Activated naive CD4-positive, alpha-beta T cell treated with anti-CD3 and anti-CD28 coated beads for 36 hours (primary cell): ENCODE results near the gene RAB23. TPM values are rescaled to one million over a fixed set of nuclear protein-coding genes. Genes with fewer than 3 reads are reported as not detected.

Source experiments
- CTCF ChIA-PET: fragments of 350-600 bp; sonication (Branson Sonifier 250); formaldehyde crosslinking; loops from one replicate; lab custom pipeline; 2021; ENCODE audit warnings: antibody characterized with exemption; lab: Charles Lee
- DNase-seq: peaks from one replicate; pipeline ENCODE4 v3.0.0-alpha.2; 2020
- H3K27ac Mint-ChIP-seq: one replicate; pipeline ENCODE4 v1.8.0; 2021; ENCODE audit warnings: mild to moderate bottlenecking, mixed read lengths
- H3K27me3 Mint-ChIP-seq: one replicate; pipeline ENCODE4 v1.8.0; 2021; ENCODE audit warnings: low read depth, mixed read lengths
- H3K36me3 Mint-ChIP-seq: one replicate; pipeline ENCODE4 v1.8.0; 2021; ENCODE audit warnings: low read depth, mixed read lengths
- H3K4me1 Mint-ChIP-seq: one replicate; pipeline ENCODE4 v1.8.0; 2021; ENCODE audit warnings: low read depth, mixed read lengths
- H3K4me3 Mint-ChIP-seq: one replicate; pipeline ENCODE4 v1.8.0; 2021; ENCODE audit warnings: mild to moderate bottlenecking, moderate library complexity, mixed read lengths
- H3K9me3 Mint-ChIP-seq: one replicate; pipeline ENCODE4 v1.8.0; 2021; ENCODE audit warnings: mixed read lengths
- intact Hi-C: fragments of 100-400 bp; cut with micrococcal nuclease; formaldehyde crosslinking; loops from one replicate; pipeline ENCODE4 v1.15.1; 2023
- total RNA-seq, 2 experiments: library from RNA; stranded (reverse); gene quantifications; one replicate each; pipeline ENCODE4 v1.2.3, GENCODE V29; 2021

RAB23 gene
- total RNA-seq, 2 experiments from 2014 or later, result 1.1 to 1.7 TPM

GRCh38 chr6:57173056-57173885, 48.8 kb downstream of the RAB23 start:
- Mint-ChIP-seq H3K27ac (peak overlapping the region; percentile 85), H3K4me1 (peaks cover 32% of the 10 kb centered on the region), H3K9me3 (no peaks in the 10 kb centered on the region), H3K36me3 (peaks cover 2% of the 10 kb centered on the region), H3K27me3 (no peaks in the 10 kb centered on the region), H3K4me3 (peak overlapping the region; percentile 92)
- intact Hi-C loops, result loop anchor here (1.0 to 5.0 kb wide), 3 partner anchors 218 to 630 kb away; partner anchors contain the start of gene BEND6
- DNase-seq, result peak; percentile 51
- CTCF ChIA-PET, result interaction anchor here (0.8 kb wide), 1 partner anchor 148 kb away, joined by 3 read pairs; no protein-coding TSS in a partner anchor

DNA sequence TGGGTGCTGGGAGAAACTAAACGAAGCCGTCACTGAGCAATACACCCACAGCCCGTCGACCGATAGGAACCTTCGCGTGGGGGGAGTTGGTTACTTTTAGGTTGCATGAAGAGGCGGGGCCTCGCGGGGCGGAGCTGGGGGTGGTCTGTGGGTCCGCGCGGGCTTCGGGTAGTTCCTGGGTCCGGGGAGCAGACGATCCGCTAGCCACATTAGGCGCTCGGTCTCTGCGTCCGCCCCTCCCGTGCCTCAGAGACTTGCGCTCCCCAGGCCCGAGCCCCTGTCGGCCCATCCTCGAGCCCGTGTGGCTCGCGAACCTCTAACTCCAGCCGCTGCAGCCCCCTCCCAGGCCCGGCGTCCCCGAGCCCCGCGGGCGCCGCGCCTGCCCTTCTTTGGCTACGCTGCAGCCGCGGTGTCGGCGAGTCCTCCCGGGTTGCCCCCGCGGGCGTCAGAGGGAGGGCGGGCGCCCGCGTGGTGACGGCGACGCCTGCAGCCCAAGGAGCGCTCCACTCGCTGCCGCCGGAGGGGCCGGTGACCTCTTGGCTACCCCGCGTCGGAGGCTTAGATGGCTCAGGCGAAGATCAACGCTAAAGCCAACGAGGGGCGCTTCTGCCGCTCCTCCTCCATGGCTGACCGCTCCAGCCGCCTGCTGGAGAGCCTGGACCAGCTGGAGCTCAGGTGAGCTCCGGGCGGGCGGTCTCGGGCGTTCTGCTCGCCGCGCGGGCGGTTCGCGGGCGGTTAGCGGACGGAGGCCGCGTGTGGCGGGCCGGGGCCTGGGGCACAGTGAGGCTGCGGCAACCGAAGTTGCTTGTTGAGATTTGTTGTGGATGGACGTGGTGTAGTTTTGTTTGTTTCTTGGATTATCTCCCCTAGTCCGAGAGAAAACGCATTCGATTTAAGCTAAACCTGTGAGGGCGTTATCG, 49.7 kb downstream of the RAB23 start, which contains the start of gene BAG2:
Gene BAG2, plus strand, starts transcription at position 191 of the 920 bp plus-strand sequence. Its CDS starts 372 bp downstream, at position 563.
- intact Hi-C loops, result loop anchor here (1.0 to 5.0 kb wide), 8 partner anchors 50 to 630 kb away; partner anchors contain the start of genes BEND6, KIAA1586, PRIM2 and RAB23
- Mint-ChIP-seq H3K27ac (peak within 1 kb of the TSS; percentile 85), H3K36me3 (peaks cover 4% of the 10 kb centered on the region), H3K27me3 (no peaks in the 10 kb centered on the region), H3K4me3 (peak within 1 kb of the TSS; percentile 92), H3K9me3 (no peaks in the 10 kb centered on the region), H3K4me1 (peaks cover 31% of the 10 kb centered on the region)
- CTCF ChIA-PET, result interaction anchor here (0.8 kb wide), 1 partner anchor 149 kb away, joined by 3 read pairs; no protein-coding TSS in a partner anchor
- peak; percentile 88 for DNase-seq

DNA sequence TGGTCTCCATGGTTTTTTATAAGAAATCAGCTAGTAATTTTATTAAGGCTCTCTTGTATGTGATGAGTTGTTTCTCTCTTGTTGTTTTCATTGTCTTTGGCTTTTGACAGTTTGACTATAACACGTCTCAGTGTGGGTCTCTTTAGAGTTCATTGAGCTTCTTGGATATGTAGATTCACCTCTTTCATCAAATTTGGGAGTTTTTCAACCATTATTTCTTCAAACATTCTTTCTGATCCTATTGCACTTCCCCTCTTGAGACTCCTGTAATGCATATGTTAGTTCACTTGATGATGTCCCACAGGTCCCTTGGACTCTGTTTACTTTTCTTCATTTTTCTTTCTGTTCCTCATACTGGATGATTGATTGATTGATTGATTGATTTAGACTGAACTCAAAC, 57.0 kb downstream of the RAB23 start:
- intact Hi-C loops, result no loop called here
- H3K36me3 Mint-ChIP-seq, result peaks cover 46% of the 10 kb centered on the region
- no peaks in the 10 kb centered on the region for H3K4me1 Mint-ChIP-seq
- H3K9me3 Mint-ChIP-seq, result peaks cover 10% of the 10 kb centered on the region
- H3K4me3 Mint-ChIP-seq, result no peak overlapping the region
- DNase-seq, result no peak
- CTCF ChIA-PET, result no interaction called here
- no peaks in the 10 kb centered on the region for H3K27me3 Mint-ChIP-seq
- no peak overlapping the region for H3K27ac Mint-ChIP-seq

GRCh38 chr6:57163956-57164355, 58.2 kb downstream of the RAB23 start:
- intact Hi-C loops, result no loop called here
- peaks cover 46% of the 10 kb centered on the region for H3K36me3 Mint-ChIP-seq
- H3K4me3 Mint-ChIP-seq, result no peak overlapping the region
- no peak for DNase-seq
- CTCF ChIA-PET, result no interaction called here
- H3K4me1 Mint-ChIP-seq, result no peaks in the 10 kb centered on the region
- H3K27ac Mint-ChIP-seq, result no peak overlapping the region
- peaks cover 10% of the 10 kb centered on the region for H3K9me3 Mint-ChIP-seq
- H3K27me3 Mint-ChIP-seq, result no peaks in the 10 kb centered on the region

GRCh38 chr6:57162516-57162915, 59.6 kb downstream of the RAB23 start:
- H3K27ac Mint-ChIP-seq, result no peak overlapping the region
- intact Hi-C loops, result no loop called here
- CTCF ChIA-PET, result no interaction called here
- H3K4me3 Mint-ChIP-seq, result no peak overlapping the region
- H3K36me3 Mint-ChIP-seq, result peaks cover 48% of the 10 kb centered on the region
- H3K27me3 Mint-ChIP-seq, result no peaks in the 10 kb centered on the region
- no peak for DNase-seq
- peaks cover 2% of the 10 kb centered on the region for H3K4me1 Mint-ChIP-seq
- peaks cover 10% of the 10 kb centered on the region for H3K9me3 Mint-ChIP-seq

GRCh38 chr6:57162028-57162427, 60.1 kb downstream of the RAB23 start:
- peaks cover 2% of the 10 kb centered on the region for H3K4me1 Mint-ChIP-seq
- H3K9me3 Mint-ChIP-seq, result peaks cover 10% of the 10 kb centered on the region
- peaks cover 43% of the 10 kb centered on the region for H3K36me3 Mint-ChIP-seq
- H3K27ac Mint-ChIP-seq, result no peak overlapping the region
- DNase-seq, result no peak
- H3K27me3 Mint-ChIP-seq, result no peaks in the 10 kb centered on the region
- H3K4me3 Mint-ChIP-seq, result no peak overlapping the region
- CTCF ChIA-PET, result interaction anchor here (0.9 kb wide), 1 partner anchor 9 kb away, joined by 3 read pairs; no protein-coding TSS in a partner anchor
- intact Hi-C loops, result no loop called here

DNA sequence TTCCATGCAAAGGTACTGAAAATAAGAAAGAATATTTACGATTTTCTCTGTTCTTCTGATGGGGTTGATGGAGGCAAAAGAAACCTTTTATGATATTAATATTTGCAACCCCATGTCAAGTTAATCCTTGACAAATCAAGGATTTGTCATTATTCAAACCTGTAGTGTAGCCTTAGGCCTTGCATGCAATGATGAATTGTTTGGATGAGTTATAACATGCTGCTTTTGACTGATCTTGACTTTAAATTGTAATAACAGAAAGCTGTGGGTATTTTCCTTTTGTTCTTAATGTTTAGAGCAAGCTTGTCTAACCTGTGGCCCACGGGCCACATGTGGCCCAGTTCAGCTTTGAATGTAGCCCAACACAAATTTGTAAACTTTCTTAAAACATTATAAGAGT, 63.0 kb downstream of the RAB23 start:
- H3K27me3 Mint-ChIP-seq, result no peaks in the 10 kb centered on the region
- H3K9me3 Mint-ChIP-seq, result peaks cover 4% of the 10 kb centered on the region
- no peak for DNase-seq
- no peak overlapping the region for H3K4me3 Mint-ChIP-seq
- CTCF ChIA-PET, result no interaction called here
- no peak overlapping the region for H3K27ac Mint-ChIP-seq
- peaks cover 2% of the 10 kb centered on the region for H3K4me1 Mint-ChIP-seq
- intact Hi-C loops, result no loop called here
- peaks cover 29% of the 10 kb centered on the region for H3K36me3 Mint-ChIP-seq

- intact Hi-C loops, result no loop called here
- H3K27ac Mint-ChIP-seq, result no peak overlapping the region
- no peaks in the 10 kb centered on the region for H3K27me3 Mint-ChIP-seq
- no peaks in the 10 kb centered on the region for H3K9me3 Mint-ChIP-seq
- H3K4me3 Mint-ChIP-seq, result no peak overlapping the region
- DNase-seq, result no peak
- peaks cover 28% of the 10 kb centered on the region for H3K36me3 Mint-ChIP-seq
- peaks cover 2% of the 10 kb centered on the region for H3K4me1 Mint-ChIP-seq
- CTCF ChIA-PET, result no interaction called here
These were observed 63.4 kb downstream of the RAB23 start for GRCh38 chr6:57158658-57159057.

- intact Hi-C loops, result no loop called here
- H3K27me3 Mint-ChIP-seq, result no peaks in the 10 kb centered on the region
- CTCF ChIA-PET, result no interaction called here
- no peak overlapping the region for H3K4me3 Mint-ChIP-seq
- H3K9me3 Mint-ChIP-seq, result no peaks in the 10 kb centered on the region
- peaks cover 48% of the 10 kb centered on the region for H3K36me3 Mint-ChIP-seq
- peak overlapping the region; percentile 59 for H3K27ac Mint-ChIP-seq
- no peak for DNase-seq
- peaks cover 12% of the 10 kb centered on the region for H3K4me1 Mint-ChIP-seq
These were observed 73.9 kb downstream of the RAB23 start for GRCh38 chr6:57147955-57148858.

DNA sequence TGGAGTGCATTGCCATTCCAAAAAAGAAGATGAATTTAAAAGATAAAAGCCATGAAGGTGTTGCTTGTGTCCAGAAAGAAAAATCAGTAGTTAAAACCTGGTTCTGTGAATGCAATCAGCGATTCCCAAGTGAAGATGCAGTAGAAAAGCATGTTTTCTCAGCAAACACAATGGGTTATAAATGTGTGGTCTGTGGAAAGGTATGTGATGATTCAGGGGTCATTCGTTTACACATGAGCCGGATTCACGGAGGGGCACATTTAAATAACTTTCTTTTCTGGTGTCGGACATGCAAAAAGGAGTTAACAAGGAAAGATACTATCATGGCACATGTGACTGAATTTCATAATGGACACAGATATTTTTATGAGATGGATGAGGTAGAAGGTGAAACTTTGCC, 74.7 kb downstream of the RAB23 start:
- intact Hi-C loops, result no loop called here
- no peak for DNase-seq
- Mint-ChIP-seq H3K27ac (no peak overlapping the region), H3K9me3 (no peaks in the 10 kb centered on the region), H3K4me1 (peaks cover 12% of the 10 kb centered on the region), H3K27me3 (no peaks in the 10 kb centered on the region), H3K36me3 (peaks cover 53% of the 10 kb centered on the region), H3K4me3 (no peak overlapping the region)
- CTCF ChIA-PET, result interaction anchor here (0.6 to 0.9 kb wide), 2 partner anchors 35 to 325 kb away, joined by 3 to 5 read pairs; no protein-coding TSS in a partner anchor

GRCh38 chr6:57143690-57144089, 78.4 kb downstream of the RAB23 start:
- H3K4me3 Mint-ChIP-seq, result no peak overlapping the region
- H3K27me3 Mint-ChIP-seq, result no peaks in the 10 kb centered on the region
- H3K27ac Mint-ChIP-seq, result no peak overlapping the region
- intact Hi-C loops, result no loop called here
- DNase-seq, result no peak
- no peaks in the 10 kb centered on the region for H3K9me3 Mint-ChIP-seq
- H3K4me1 Mint-ChIP-seq, result peaks cover 12% of the 10 kb centered on the region
- CTCF ChIA-PET, result interaction anchor here (0.5 kb wide), 1 partner anchor 33 kb away, joined by 3 read pairs; no protein-coding TSS in a partner anchor
- peaks cover 56% of the 10 kb centered on the region for H3K36me3 Mint-ChIP-seq
